ENCODE measurements around the gene GNAT1.
"Not testable (repeated sequence)": the region's sequence is repeated elsewhere in the genome, so short reads cannot be mapped to it uniquely, and the experiment has no call there.

The GNAT1 gene

DNA sequence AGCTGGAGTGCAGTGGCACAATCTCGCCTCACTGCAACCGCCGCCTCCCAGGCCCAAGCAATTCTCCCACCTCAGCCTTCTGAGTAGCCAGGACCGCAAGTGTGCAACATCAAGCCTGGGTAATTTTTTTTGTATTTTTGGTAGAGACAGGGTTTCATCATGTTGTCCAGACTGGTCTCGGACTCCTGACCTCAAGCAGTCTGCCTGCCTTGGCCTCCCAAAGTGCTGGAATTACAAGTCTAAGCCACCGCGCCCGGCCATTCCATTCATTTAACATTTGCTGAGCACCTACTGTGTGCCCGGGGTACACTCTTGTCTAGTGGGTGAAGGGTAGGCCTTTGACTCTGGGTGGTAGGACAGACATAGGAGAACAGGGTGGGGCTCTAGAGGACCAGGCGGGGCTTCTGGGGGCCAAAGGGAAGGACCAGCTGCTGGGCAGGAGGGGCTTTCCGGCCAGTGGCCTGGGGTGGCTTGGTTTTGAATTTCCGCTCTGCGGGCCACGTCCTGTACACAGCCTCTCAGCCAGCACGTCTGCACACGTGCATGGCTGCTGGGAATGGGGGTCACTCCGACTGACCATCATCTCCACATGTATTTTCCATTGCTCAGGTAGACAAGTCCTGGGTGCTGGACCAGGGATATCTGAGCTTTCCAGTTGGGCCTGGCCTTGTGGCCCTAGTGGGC is 16.1 kb downstream of the GNAT1 start:
- no peaks in the 10 kb centered on the region for H3K9me3 ChIP-seq (ENCODE audit: low read length)
- no peaks in the 10 kb centered on the region for H3K36me3 ChIP-seq (ENCODE audit: insufficient read depth, low read length)
- no peak overlapping the region for H3K9ac ChIP-seq (ENCODE audit: low read length)
- no peak overlapping the region for H3K4me3 ChIP-seq (ENCODE audit: low read depth in 1 of 2, low read length in 2 of 2)
- H3K27ac ChIP-seq (ENCODE audit: low read depth, low read length) = no peak overlapping the region
- H3K27me3 ChIP-seq (ENCODE audit: control insufficient read depth in 1 of 2, insufficient read depth in 2 of 2, low read length in 2 of 2) = peaks cover 22 to 36% of the 10 kb centered on the region in 2 donors
- no peaks in the 10 kb centered on the region for H3K4me1 ChIP-seq (ENCODE audit: insufficient read depth, low read length)

- no peak overlapping the region for H3K4me3 ChIP-seq (ENCODE audit: low read depth in 1 of 2, low read length in 2 of 2)
- no peaks in the 10 kb centered on the region for H3K36me3 ChIP-seq (ENCODE audit: insufficient read depth, low read length)
- no peaks in the 10 kb centered on the region for H3K4me1 ChIP-seq (ENCODE audit: insufficient read depth, low read length)
- no peaks in the 10 kb centered on the region for H3K9me3 ChIP-seq (ENCODE audit: low read length)
- H3K27me3 ChIP-seq (ENCODE audit: control insufficient read depth in 1 of 2, insufficient read depth in 2 of 2, low read length in 2 of 2) = peaks cover 16 to 23% of the 10 kb centered on the region in 2 donors
- no peak overlapping the region for H3K27ac ChIP-seq (ENCODE audit: low read depth, low read length)
- H3K9ac ChIP-seq (ENCODE audit: low read length) = no peak overlapping the region
Observed at GRCh38 chr3:50208677-50209344, 17.4 kb downstream of the GNAT1 start.

GRCh38 chr3:50210176-50210509 is 18.7 kb downstream of the GNAT1 start:
- no peak overlapping the region for H3K9ac ChIP-seq (ENCODE audit: low read length)
- no peaks in the 10 kb centered on the region for H3K9me3 ChIP-seq (ENCODE audit: low read length)
- H3K4me3 ChIP-seq (ENCODE audit: low read depth in 1 of 2, low read length in 2 of 2) = no peak overlapping the region
- peaks cover 7 to 11% of the 10 kb centered on the region in 2 donors for H3K27me3 ChIP-seq (ENCODE audit: control insufficient read depth in 1 of 2, insufficient read depth in 2 of 2, low read length in 2 of 2)
- H3K4me1 ChIP-seq (ENCODE audit: insufficient read depth, low read length) = no peaks in the 10 kb centered on the region
- H3K36me3 ChIP-seq (ENCODE audit: insufficient read depth, low read length) = no peaks in the 10 kb centered on the region
- H3K27ac ChIP-seq (ENCODE audit: low read depth, low read length) = no peak overlapping the region

GRCh38 chr3:50210510-50211367 is 19.3 kb downstream of the GNAT1 start:
- Histone ChIP-seq H3K27me3 (ENCODE audit: control insufficient read depth in 1 of 2, insufficient read depth in 2 of 2, low read length in 2 of 2) (peaks cover 5 to 7% of the 10 kb centered on the region in 2 donors), H3K9me3 (ENCODE audit: low read length) (no peaks in the 10 kb centered on the region), H3K9ac (ENCODE audit: low read length) (no peak overlapping the region), H3K36me3 (ENCODE audit: insufficient read depth, low read length) (no peaks in the 10 kb centered on the region), H3K27ac (ENCODE audit: low read depth, low read length) (no peak overlapping the region), H3K4me1 (ENCODE audit: insufficient read depth, low read length) (no peaks in the 10 kb centered on the region), H3K4me3 (ENCODE audit: low read depth in 1 of 2, low read length in 2 of 2) (no peak overlapping the region)

DNA sequence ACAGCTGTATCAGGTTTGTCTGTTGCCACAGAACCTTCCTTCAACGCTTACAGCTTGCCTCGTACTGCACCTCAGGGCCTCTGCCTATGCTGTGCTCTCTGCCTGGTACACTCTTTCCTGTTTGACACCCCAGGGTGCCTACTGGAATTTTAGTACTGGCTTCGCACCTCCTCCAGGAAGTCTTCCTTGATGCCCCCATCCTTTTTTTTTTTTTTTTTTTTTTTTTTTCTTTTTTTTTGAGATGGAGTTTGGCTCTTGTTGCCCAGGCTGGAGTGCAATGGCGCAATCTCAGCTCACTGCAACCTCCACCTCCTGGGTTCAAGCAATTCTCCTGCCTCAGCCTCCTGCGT is 19.9 kb downstream of the GNAT1 start:
- not testable (repeated sequence) for H3K4me3 ChIP-seq (ENCODE audit: low read depth in 1 of 2, low read length in 2 of 2); H3K9ac ChIP-seq (ENCODE audit: low read length); H3K4me1 ChIP-seq (ENCODE audit: insufficient read depth, low read length); H3K36me3 ChIP-seq (ENCODE audit: insufficient read depth, low read length); H3K27me3 ChIP-seq (ENCODE audit: control insufficient read depth in 1 of 2, insufficient read depth in 2 of 2, low read length in 2 of 2); H3K9me3 ChIP-seq (ENCODE audit: low read length); H3K27ac ChIP-seq (ENCODE audit: low read depth, low read length)

DNA sequence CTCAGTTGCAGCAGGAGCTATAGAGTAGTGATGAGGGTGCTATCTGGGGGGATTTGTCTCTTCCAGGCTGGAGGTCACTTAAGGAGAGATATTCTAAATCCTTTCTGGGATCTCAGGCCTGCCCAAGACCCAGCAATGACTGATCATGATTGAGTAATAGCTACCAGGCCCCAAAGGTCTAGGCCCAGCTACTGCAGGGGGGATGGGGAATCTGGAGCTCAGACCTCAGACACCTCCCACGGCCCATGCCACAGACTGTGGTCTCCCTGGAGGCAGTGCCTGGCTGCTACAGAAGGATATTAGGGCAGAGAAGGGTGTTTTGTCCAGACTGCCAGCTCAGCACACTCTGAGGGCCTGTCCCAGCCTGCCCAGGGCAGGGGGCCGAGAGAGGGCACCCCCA is 20.5 kb downstream of the GNAT1 start:
- no peak overlapping the region for H3K9ac ChIP-seq (ENCODE audit: low read length)
- no peak overlapping the region for H3K27ac ChIP-seq (ENCODE audit: low read depth, low read length)
- H3K36me3 ChIP-seq (ENCODE audit: insufficient read depth, low read length) = no peaks in the 10 kb centered on the region
- no peaks in the 10 kb centered on the region for H3K9me3 ChIP-seq (ENCODE audit: low read length)
- no peaks in the 10 kb centered on the region for H3K27me3 ChIP-seq (ENCODE audit: control insufficient read depth in 1 of 2, insufficient read depth in 2 of 2, low read length in 2 of 2)
- no peaks in the 10 kb centered on the region for H3K4me1 ChIP-seq (ENCODE audit: insufficient read depth, low read length)
- H3K4me3 ChIP-seq (ENCODE audit: low read depth in 1 of 2, low read length in 2 of 2) = no peak overlapping the region

GRCh38 chr3:50212502-50212901 is 21.1 kb downstream of the GNAT1 start:
- no peak overlapping the region for H3K9ac ChIP-seq (ENCODE audit: low read length)
- no peaks in the 10 kb centered on the region for H3K27me3 ChIP-seq (ENCODE audit: control insufficient read depth in 1 of 2, insufficient read depth in 2 of 2, low read length in 2 of 2)
- H3K4me1 ChIP-seq (ENCODE audit: insufficient read depth, low read length) = no peaks in the 10 kb centered on the region
- H3K4me3 ChIP-seq (ENCODE audit: low read depth in 1 of 2, low read length in 2 of 2) = no peak overlapping the region
- H3K9me3 ChIP-seq (ENCODE audit: low read length) = no peaks in the 10 kb centered on the region
- H3K27ac ChIP-seq (ENCODE audit: low read depth, low read length) = no peak overlapping the region
- no peaks in the 10 kb centered on the region for H3K36me3 ChIP-seq (ENCODE audit: insufficient read depth, low read length)

DNA sequence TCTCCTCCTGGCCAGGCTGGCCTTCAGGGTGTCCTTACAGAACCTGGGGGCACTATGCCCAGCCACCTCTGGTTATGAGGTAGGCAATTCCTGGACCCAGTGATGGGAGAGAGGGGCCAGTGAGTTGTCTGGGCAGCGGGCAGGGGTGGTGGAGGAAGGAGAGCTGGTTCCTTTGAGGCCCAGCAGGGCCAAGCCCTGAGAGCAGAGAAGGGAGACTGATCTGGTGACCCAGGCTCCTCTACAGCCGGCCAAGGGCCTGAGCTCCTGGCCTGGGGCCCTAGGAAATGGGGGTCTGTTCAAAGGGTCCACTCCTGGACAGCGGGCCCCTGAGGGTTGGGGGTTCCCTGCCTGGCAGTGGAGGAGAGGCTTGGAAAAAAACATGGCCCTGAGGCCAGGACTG is 21.6 kb downstream of the GNAT1 start:
- Histone ChIP-seq H3K27ac (ENCODE audit: low read depth, low read length) (no peak overlapping the region), H3K9ac (ENCODE audit: low read length) (no peak overlapping the region), H3K9me3 (ENCODE audit: low read length) (no peaks in the 10 kb centered on the region), H3K4me1 (ENCODE audit: insufficient read depth, low read length) (no peaks in the 10 kb centered on the region), H3K27me3 (ENCODE audit: control insufficient read depth in 1 of 2, insufficient read depth in 2 of 2, low read length in 2 of 2) (no peaks in the 10 kb centered on the region), H3K36me3 (ENCODE audit: insufficient read depth, low read length) (no peaks in the 10 kb centered on the region), H3K4me3 (ENCODE audit: low read depth in 1 of 2, low read length in 2 of 2) (no peak overlapping the region)

DNA sequence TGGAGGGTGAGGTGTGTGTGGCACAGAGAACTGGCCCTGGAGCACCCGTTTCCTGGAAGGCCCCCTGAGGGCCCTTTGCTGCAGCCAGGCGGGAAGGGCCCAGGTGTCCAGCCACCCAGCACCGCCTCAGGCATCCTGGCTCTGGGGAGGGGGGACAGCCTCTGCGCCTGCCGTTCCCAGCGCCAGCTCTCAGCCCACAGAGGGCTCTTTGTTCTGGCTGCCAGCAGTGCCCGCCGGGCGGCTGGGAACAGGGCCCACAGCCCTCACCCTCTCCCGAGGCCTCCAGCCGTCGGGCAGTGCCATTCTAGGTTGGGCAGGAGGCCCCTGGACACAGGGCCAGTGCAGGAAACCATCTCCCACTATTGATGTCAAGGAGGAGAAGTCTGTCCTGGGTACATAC is 22.0 kb downstream of the GNAT1 start:
- Histone ChIP-seq H3K9ac (ENCODE audit: low read length) (no peak overlapping the region), H3K4me1 (ENCODE audit: insufficient read depth, low read length) (no peaks in the 10 kb centered on the region), H3K27me3 (ENCODE audit: control insufficient read depth in 1 of 2, insufficient read depth in 2 of 2, low read length in 2 of 2) (no peaks in the 10 kb centered on the region), H3K27ac (ENCODE audit: low read depth, low read length) (no peak overlapping the region), H3K4me3 (ENCODE audit: low read depth in 1 of 2, low read length in 2 of 2) (no peak overlapping the region), H3K9me3 (ENCODE audit: low read length) (no peaks in the 10 kb centered on the region), H3K36me3 (ENCODE audit: insufficient read depth, low read length) (no peaks in the 10 kb centered on the region)

GRCh38 chr3:50214824-50215223 is 23.4 kb downstream of the GNAT1 start:
- H3K9ac ChIP-seq (ENCODE audit: low read length) = no peak overlapping the region

GRCh38 chr3:50215529-50215928 is 24.1 kb downstream of the GNAT1 start:
- Histone ChIP-seq H3K27me3 (ENCODE audit: control insufficient read depth in 1 of 2, insufficient read depth in 2 of 2, low read length in 2 of 2) (no peaks in the 10 kb centered on the region), H3K36me3 (ENCODE audit: insufficient read depth, low read length) (no peaks in the 10 kb centered on the region), H3K27ac (ENCODE audit: low read depth, low read length) (no peak overlapping the region), H3K9ac (ENCODE audit: low read length) (no peak overlapping the region), H3K4me1 (ENCODE audit: insufficient read depth, low read length) (no peaks in the 10 kb centered on the region), H3K4me3 (ENCODE audit: low read depth in 1 of 2, low read length in 2 of 2) (no peak overlapping the region), H3K9me3 (ENCODE audit: low read length) (no peaks in the 10 kb centered on the region)

More at GRCh38 chr3:50214824-50215223, 23.4 kb downstream of the GNAT1 start:
- no peaks in the 10 kb centered on the region for H3K36me3 ChIP-seq (ENCODE audit: insufficient read depth, low read length)
- no peaks in the 10 kb centered on the region for H3K9me3 ChIP-seq (ENCODE audit: low read length)
- no peaks in the 10 kb centered on the region for H3K27me3 ChIP-seq (ENCODE audit: control insufficient read depth in 1 of 2, insufficient read depth in 2 of 2, low read length in 2 of 2)
- no peaks in the 10 kb centered on the region for H3K4me1 ChIP-seq (ENCODE audit: insufficient read depth, low read length)
- no peak overlapping the region for H3K27ac ChIP-seq (ENCODE audit: low read depth, low read length)
- H3K4me3 ChIP-seq (ENCODE audit: low read depth in 1 of 2, low read length in 2 of 2) = no peak overlapping the region

Measured in muscle layer of colon (tissue), 2 donors.